Hematopoietic multipotent progenitor cell treated with erythropoietin and hydrocortisone succinate and interleukin-3 and kit ligand, for 4 days (in vitro differentiated cells): Measurements from ENCODE around the gene PKM.

Source experiments
- DNase-seq: peaks from one replicate; pipeline ENCODE4 v3.0.0-alpha.2; 2015

PKM gene

GRCh38 chr15:72199721-72200212 is 31.2 kb downstream of the PKM start:
- DNase-seq: peak; percentile 91

- no peak for DNase-seq
Observed at GRCh38 chr15:72199205-72199515, 31.8 kb downstream of the PKM start.

- no peak for DNase-seq
Observed at GRCh38 chr15:72198356-72199204, 32.4 kb downstream of the PKM start.

- DNase-seq: peak; percentile 42
Observed at GRCh38 chr15:72197460-72198355, 33.3 kb downstream of the PKM start, which contains the start of gene GRAMD2A. Gene GRAMD2A (minus strand): TSS chr15:72197787.

GRCh38 chr15:72197041-72197459 is 33.9 kb downstream of the PKM start:
- no peak for DNase-seq

- no peak for DNase-seq
Observed at GRCh38 chr15:72196409-72197040, 34.5 kb downstream of the PKM start.

- DNase-seq: peak; percentile 85
Observed at GRCh38 chr15:72195101-72195511, 35.9 kb downstream of the PKM start.

- no peak for DNase-seq
Observed at GRCh38 chr15:72193836-72194396, 37.1 kb downstream of the PKM start.

GRCh38 chr15:72192416-72192815 is 38.6 kb downstream of the PKM start:
- DNase-seq: no peak

- no peak for DNase-seq
Observed at GRCh38 chr15:72189250-72189902, 41.6 kb downstream of the PKM start.

GRCh38 chr15:72184165-72184811 is 46.7 kb downstream of the PKM start:
- no peak for DNase-seq

- DNase-seq: no peak
Observed at GRCh38 chr15:72183781-72184164, 47.2 kb downstream of the PKM start.

- no peak for DNase-seq
Observed at GRCh38 chr15:72182673-72183072, 48.3 kb downstream of the PKM start.

- no peak for DNase-seq
Observed at GRCh38 chr15:72182244-72182643, 48.7 kb downstream of the PKM start.

GRCh38 chr15:72180761-72181324 is 50.1 kb downstream of the PKM start:
- no peak for DNase-seq

- DNase-seq: no peak
Observed at GRCh38 chr15:72179950-72180581, 50.9 kb downstream of the PKM start.

- DNase-seq: no peak
Observed at GRCh38 chr15:72178976-72179585, 51.9 kb downstream of the PKM start.

- no peak for DNase-seq
Observed at GRCh38 chr15:72176743-72177142, 54.2 kb downstream of the PKM start.

GRCh38 chr15:72176159-72176558 is 54.8 kb downstream of the PKM start:
- no peak for DNase-seq
